Mesenchymal stem cell (in vitro differentiated cells and primary cell): ENCODE measurements around the gene ZNF394.

Experiments used
- DNase-seq: peaks from one replicate; pipeline ENCODE4 v3.0.0-alpha.2; 2013
- H2AFZ ChIP-seq: one replicate; pipeline ENCODE4 v1.6.1; 2013; ENCODE audit warnings: low read depth, mild to moderate bottlenecking, control low read depth, inconsistent platforms, low read length, moderate library complexity
- H2AK5ac ChIP-seq: 2 replicates; pipeline ENCODE4 v1.6.1; 2013; ENCODE audit warnings: low read length, moderate library complexity, mild to moderate bottlenecking, inconsistent platforms; ENCODE audit not compliant: severe bottlenecking
- H2BK120ac ChIP-seq: one replicate; pipeline ENCODE4 v1.6.1; 2013; ENCODE audit warnings: low read depth, mild to moderate bottlenecking, inconsistent platforms, low read length, moderate library complexity
- H2BK12ac ChIP-seq, 2 experiments: one replicate each; pipeline ENCODE4 v1.6.1; 2013; ENCODE audit warnings: inconsistent platforms in 2 of 2, low read length in 2 of 2, mild to moderate bottlenecking in 2 of 2, moderate library complexity in 2 of 2, control low read depth in 1 of 2
- H2BK15ac ChIP-seq: one replicate; pipeline ENCODE4 v1.6.1; 2013; ENCODE audit warnings: mild to moderate bottlenecking, low read depth, inconsistent platforms; ENCODE audit not compliant: poor library complexity, severe bottlenecking
- H2BK5ac ChIP-seq: 2 replicates; pipeline ENCODE4 v1.6.1; 2013; ENCODE audit warnings: low read depth, mild to moderate bottlenecking, low read length, control low read depth, inconsistent platforms; ENCODE audit not compliant: poor library complexity, severe bottlenecking
- H3K14ac ChIP-seq, 2 experiments: one replicate each; pipeline ENCODE4 v1.6.1; 2013; ENCODE audit warnings: inconsistent platforms in 2 of 2, low read length in 2 of 2, control low read depth in 1 of 2, mild to moderate bottlenecking in 1 of 2, moderate library complexity in 1 of 2
- H3K18ac ChIP-seq, 2 experiments: one replicate each; pipeline ENCODE4 v1.6.1; 2013; ENCODE audit warnings: inconsistent platforms in 2 of 2, low read length in 2 of 2, control low read depth in 1 of 2, low read depth in 1 of 2, mild to moderate bottlenecking in 1 of 2
- H3K23ac ChIP-seq, 2 experiments: one replicate each; pipeline ENCODE4 v1.6.1; 2013; ENCODE audit warnings: inconsistent platforms in 2 of 2, low read length in 2 of 2, mild to moderate bottlenecking in 2 of 2, moderate library complexity in 2 of 2, control low read depth in 1 of 2
- H3K27ac ChIP-seq: 2 replicates; pipeline ENCODE4 v1.5.1; 2013; ENCODE audit warnings: mild to moderate bottlenecking, moderate library complexity, low read length, control low read depth, inconsistent platforms; ENCODE audit not compliant: poor library complexity, severe bottlenecking
- H3K27me3 ChIP-seq, 2 experiments: 2 replicates each; pipeline versions ENCODE4 v1.6.1 to v1.7.0; 2013; ENCODE audit warnings: low read length in 2 of 2, mild to moderate bottlenecking in 2 of 2, moderate library complexity in 2 of 2, control low read depth in 1 of 2, inconsistent platforms in 1 of 2; ENCODE audit not compliant: control insufficient read depth in 1 of 2, insufficient read depth in 1 of 2
- H3K36me3 ChIP-seq, 2 experiments: 2 replicates each; pipeline versions ENCODE4 v1.6.1 to v1.7.0; 2013; ENCODE audit warnings: low read length in 2 of 2, control low read depth in 1 of 2, inconsistent platforms in 1 of 2, low read depth in 1 of 2, mild to moderate bottlenecking in 1 of 2; ENCODE audit not compliant: insufficient read depth in 2 of 2, control insufficient read depth in 1 of 2
- H3K4ac ChIP-seq, 2 experiments: one replicate each; pipeline ENCODE4 v1.6.1; 2013; ENCODE audit warnings: inconsistent platforms in 2 of 2, low read length in 2 of 2, mild to moderate bottlenecking in 2 of 2, moderate library complexity in 2 of 2, control low read depth in 1 of 2, low read depth in 1 of 2
- H3K4me1 ChIP-seq: 2 replicates; pipeline ENCODE4 v1.6.1; 2013; ENCODE audit warnings: low read depth, low read length, control low read depth; ENCODE audit not compliant: control insufficient read depth, insufficient read depth
- H3K4me2 ChIP-seq: 2 replicates; pipeline ENCODE4 v1.6.1; 2013; ENCODE audit warnings: low read length, mild to moderate bottlenecking, inconsistent platforms; ENCODE audit not compliant: poor library complexity, severe bottlenecking
- H3K4me3 ChIP-seq, 2 experiments: 2 replicates each; pipeline versions ENCODE4 v1.5.1 to v1.7.0; 2013; ENCODE audit warnings: low read length in 2 of 2, mild to moderate bottlenecking in 2 of 2, control low read depth in 1 of 2, low read depth in 1 of 2; ENCODE audit not compliant: insufficient read depth in 1 of 2
- H3K79me1 ChIP-seq: replicated peaks from 2 replicates; pipeline ENCODE4 v1.6.1; 2013; ENCODE audit warnings: mild to moderate bottlenecking, control low read depth, low read length, inconsistent platforms; ENCODE audit not compliant: poor library complexity, severe bottlenecking
- H3K9ac ChIP-seq: 2 replicates; pipeline ENCODE4 v1.7.0; 2013; ENCODE audit warnings: mild to moderate bottlenecking, low read length, moderate library complexity
- H3K9me3 ChIP-seq: 2 replicates; pipeline ENCODE4 v1.7.0; 2013; ENCODE audit warnings: mild to moderate bottlenecking, low read length; ENCODE audit not compliant: control insufficient read depth
- H4K8ac ChIP-seq: one replicate; pipeline ENCODE4 v1.6.1; 2013; ENCODE audit warnings: inconsistent platforms, mild to moderate bottlenecking, low read length, moderate library complexity
- H4K91ac ChIP-seq: one replicate; pipeline ENCODE4 v1.6.1; 2013; ENCODE audit warnings: mild to moderate bottlenecking, low read length, inconsistent platforms
- WGBS: methylation state at CpG from one replicate; pipeline ENCODE4 v1.1.7; 2013; ENCODE audit warnings: mixed read lengths; 5-methylcytosine and 5-hydroxymethylcytosine counted together

ZNF394 gene

GRCh38 chr7:99447943-99448342, 52.1 kb downstream of the ZNF394 start:
- no peak overlapping the region for H3K18ac ChIP-seq
- no peak overlapping the region for H2BK12ac ChIP-seq
- no peak overlapping the region for H2AK5ac ChIP-seq
- H3K14ac ChIP-seq = no peak overlapping the region
- no peak overlapping the region for H2BK120ac ChIP-seq
- WGBS = 94% methylated on average over 10 of the region's 10 CpGs
- H2AFZ ChIP-seq = no peak overlapping the region
- H3K27ac ChIP-seq = no peak overlapping the region
- H3K9me3 ChIP-seq = no peaks in the 10 kb centered on the region
- no peak overlapping the region for H3K23ac ChIP-seq
- H3K9ac ChIP-seq = no peak overlapping the region
- no peak overlapping the region for H2BK5ac ChIP-seq
- no peak for DNase-seq
- H3K4me1 ChIP-seq = peaks cover 8% of the 10 kb centered on the region
- H3K4me3 ChIP-seq = no peak overlapping the region
- H3K4ac ChIP-seq = no peak overlapping the region
- no peak overlapping the region for H3K4me2 ChIP-seq
- no peak overlapping the region for H4K91ac ChIP-seq
- H4K8ac ChIP-seq = no peak overlapping the region
- H3K79me1 ChIP-seq = peaks cover 70% of the 10 kb centered on the region
- no peak overlapping the region for H2BK15ac ChIP-seq
- H3K36me3 ChIP-seq = peaks cover 83 to 94% of the 10 kb centered on the region in 2 experiments
- H3K27me3 ChIP-seq = no peaks in the 10 kb centered on the region

GRCh38 chr7:99446096-99446495, 54.0 kb downstream of the ZNF394 start:
- H3K18ac ChIP-seq = no peak overlapping the region
- no peak overlapping the region for H2BK12ac ChIP-seq
- H3K79me1 ChIP-seq = peaks cover 61% of the 10 kb centered on the region
- no peak for DNase-seq
- H3K27ac ChIP-seq = no peak overlapping the region
- no peak overlapping the region for H4K8ac ChIP-seq
- no peak overlapping the region for H4K91ac ChIP-seq
- 96% methylated on average over 4 of the region's 4 CpGs for WGBS
- H3K14ac ChIP-seq = no peak overlapping the region
- H2BK120ac ChIP-seq = no peak overlapping the region
- no peak overlapping the region for H2AFZ ChIP-seq
- H3K4ac ChIP-seq = no peak overlapping the region
- no peak overlapping the region for H3K23ac ChIP-seq
- H3K4me3 ChIP-seq = no peak overlapping the region
- H2BK15ac ChIP-seq = no peak overlapping the region
- no peak overlapping the region for H3K9ac ChIP-seq
- H3K4me2 ChIP-seq = no peak overlapping the region
- H3K36me3 ChIP-seq = peaks cover 69 to 81% of the 10 kb centered on the region in 2 experiments
- H2BK5ac ChIP-seq = no peak overlapping the region
- H3K4me1 ChIP-seq = peaks cover 9% of the 10 kb centered on the region
- H3K27me3 ChIP-seq = no peaks in the 10 kb centered on the region
- no peaks in the 10 kb centered on the region for H3K9me3 ChIP-seq
- no peak overlapping the region for H2AK5ac ChIP-seq
